GM12865 (cell line): Measurements from ENCODE around the gene ANKLE1.

ENCODE experiments used
- DNase-seq: peaks from one replicate; pipeline ENCODE4 v3.0.0; 2010; ENCODE audit warnings: low read depth
- H3K4me3 ChIP-seq: 2 replicates; pipeline ENCODE4 v1.5.1; 2011; ENCODE audit warnings: mild to moderate bottlenecking, low read depth, low read length, control low read depth
- CTCF ChIP-seq: IDR thresholded peaks from 2 replicates; pipeline ENCODE4 v1.5.1; 2011; ENCODE audit warnings: low read length, control low read depth, low read depth, inconsistent platforms; ENCODE audit not compliant: insufficient read depth; ENCODE audit errors: missing control alignments

The ANKLE1 gene

GRCh38 chr19:17332677-17333581 lies 51.2 kb downstream of the ANKLE1 start:
- peak; percentile 71 for DNase-seq
- TF ChIP-seq CTCF = no peak
- no peak overlapping the region for H3K4me3 ChIP-seq

GRCh38 chr19:17333611-17334413 lies 52.1 kb downstream of the ANKLE1 start:
- H3K4me3 ChIP-seq = peak overlapping the region; percentile 69
- peak; percentile 86 for DNase-seq
- TF ChIP-seq CTCF = no peak

GRCh38 chr19:17334414-17335409 lies 53.0 kb downstream of the ANKLE1 start, which contains the start of gene ANO8:
TSS of gene ANO8 (minus strand) at chr19:17334855. CDS start at chr19:17334670, 185 bp downstream.
- no peak for TF ChIP-seq CTCF
- peak within 1 kb of the TSS; percentile 69 for H3K4me3 ChIP-seq
- DNase-seq = peak; percentile 99

- no peak for DNase-seq
- TF ChIP-seq CTCF = no peak
- H3K4me3 ChIP-seq = no peak overlapping the region
Measured at GRCh38 chr19:17335575-17335974, 53.9 kb downstream of the ANKLE1 start.
